Kidney epithelial cell (primary cell): ENCODE results near the gene DYRK2. TPM values are rescaled to one million over a fixed set of nuclear protein-coding genes. Genes with fewer than 3 reads are reported as not detected.
A peak's percentile ranks its signal among the peaks of the same experiment; 100 is the strongest.

Source experiments
- DNase-seq: peaks from one replicate; pipeline ENCODE4 v3.0.0-alpha.2; 2010; ENCODE audit warnings: low read depth
- H3K27me3 ChIP-seq: 2 replicates; pipeline ENCODE4 v1.6.0; 2011; ENCODE audit warnings: low read length; ENCODE audit not compliant: control insufficient read depth, insufficient read depth
- H3K36me3 ChIP-seq: 2 replicates; pipeline ENCODE4 v1.5.1; 2011; ENCODE audit warnings: low read length; ENCODE audit not compliant: control insufficient read depth, insufficient read depth
- H3K4me3 ChIP-seq: 2 replicates; pipeline ENCODE4 v1.5.1; 2011; ENCODE audit warnings: low read depth, mild to moderate bottlenecking, control low read depth, low read length
- total RNA-seq: library from RNA; depleted of rRNA; stranded (reverse); fragments of >200 nt; gene quantifications from 2 replicates; pipeline ENCODE4 v1.2.3, GENCODE V29; 2015
- TF ChIP-seq, protein P1 (sequence below): IDR thresholded peaks from 2 replicates; pipeline ENCODE4 v1.5.1; 2011; ENCODE audit warnings: mild to moderate bottlenecking, moderate library complexity, low read length, control low read depth, inconsistent platforms; ENCODE audit not compliant: insufficient read depth, poor library complexity, severe bottlenecking

The DYRK2 gene
- total RNA-seq, 1 donor from 2014 or later: 28.7 TPM

DNA sequence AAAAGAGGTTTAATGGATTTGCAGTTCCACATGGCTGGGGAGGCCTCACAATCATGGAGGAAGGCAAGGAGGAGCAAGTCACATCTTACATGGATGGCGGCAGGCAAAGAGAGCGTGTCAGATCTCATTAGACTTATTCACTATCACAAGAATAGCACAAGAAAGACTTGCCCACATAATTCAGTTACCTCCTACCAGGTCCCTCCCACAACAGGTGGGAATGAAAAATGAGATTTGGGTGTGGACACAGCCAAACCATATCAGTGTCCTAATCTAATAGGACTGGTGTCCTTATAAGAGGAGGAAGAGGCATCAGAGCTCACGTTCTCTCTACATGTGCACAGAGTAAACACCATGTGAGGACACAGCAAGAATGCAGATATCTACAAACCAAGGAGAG is 25.9 kb downstream of the DYRK2 start:
- DNase-seq: no peak
- Histone ChIP-seq H3K4me3 (no peak overlapping the region), H3K36me3 (no peaks in the 10 kb centered on the region), H3K27me3 (no peaks in the 10 kb centered on the region)
- TF ChIP-seq, protein P1, sequence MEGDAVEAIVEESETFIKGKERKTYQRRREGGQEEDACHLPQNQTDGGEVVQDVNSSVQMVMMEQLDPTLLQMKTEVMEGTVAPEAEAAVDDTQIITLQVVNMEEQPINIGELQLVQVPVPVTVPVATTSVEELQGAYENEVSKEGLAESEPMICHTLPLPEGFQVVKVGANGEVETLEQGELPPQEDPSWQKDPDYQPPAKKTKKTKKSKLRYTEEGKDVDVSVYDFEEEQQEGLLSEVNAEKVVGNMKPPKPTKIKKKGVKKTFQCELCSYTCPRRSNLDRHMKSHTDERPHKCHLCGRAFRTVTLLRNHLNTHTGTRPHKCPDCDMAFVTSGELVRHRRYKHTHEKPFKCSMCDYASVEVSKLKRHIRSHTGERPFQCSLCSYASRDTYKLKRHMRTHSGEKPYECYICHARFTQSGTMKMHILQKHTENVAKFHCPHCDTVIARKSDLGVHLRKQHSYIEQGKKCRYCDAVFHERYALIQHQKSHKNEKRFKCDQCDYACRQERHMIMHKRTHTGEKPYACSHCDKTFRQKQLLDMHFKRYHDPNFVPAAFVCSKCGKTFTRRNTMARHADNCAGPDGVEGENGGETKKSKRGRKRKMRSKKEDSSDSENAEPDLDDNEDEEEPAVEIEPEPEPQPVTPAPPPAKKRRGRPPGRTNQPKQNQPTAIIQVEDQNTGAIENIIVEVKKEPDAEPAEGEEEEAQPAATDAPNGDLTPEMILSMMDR: no peak

DNA sequence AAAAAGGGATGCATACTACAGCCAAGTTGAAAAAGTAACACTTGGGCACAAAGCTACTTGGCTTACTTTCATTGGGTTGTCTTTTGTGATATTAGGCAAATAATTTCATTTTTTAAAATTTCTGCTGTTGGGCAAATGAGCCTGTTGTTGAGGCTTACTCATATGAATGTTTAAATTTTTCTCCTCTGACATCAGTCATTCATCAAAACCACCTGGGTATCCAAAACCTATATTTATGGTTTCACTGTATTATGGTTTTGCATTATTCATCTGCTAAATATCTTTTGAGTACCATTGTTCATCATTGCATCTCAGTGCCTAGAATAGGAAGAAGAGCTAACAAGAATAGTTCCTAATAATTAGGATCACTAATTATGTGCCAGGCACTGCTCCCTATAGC is 28.1 kb downstream of the DYRK2 start:
- TF ChIP-seq, protein P1: no peak
- Histone ChIP-seq H3K27me3 (no peaks in the 10 kb centered on the region), H3K4me3 (no peak overlapping the region), H3K36me3 (no peaks in the 10 kb centered on the region)
- no peak for DNase-seq

DNA sequence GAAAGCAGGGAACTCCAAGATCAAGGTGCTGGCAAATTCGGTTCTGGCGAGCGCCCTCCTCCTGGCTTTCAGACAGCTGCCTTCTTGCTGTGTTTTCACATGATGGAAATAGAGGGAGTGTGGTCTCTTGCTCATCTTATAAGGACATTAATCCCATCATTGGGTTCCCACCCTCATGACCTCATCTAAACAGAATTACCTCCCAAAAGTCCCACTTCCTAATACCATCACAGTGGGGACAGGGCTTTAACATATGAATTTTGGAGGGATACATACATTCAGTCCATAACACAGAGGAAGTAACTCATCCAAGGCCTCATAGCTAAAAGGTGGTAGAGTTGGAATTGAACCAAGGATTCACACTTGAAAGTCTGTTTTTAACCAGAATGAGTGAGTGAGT is 28.6 kb downstream of the DYRK2 start:
- TF ChIP-seq, protein P1: no peak
- no peaks in the 10 kb centered on the region for H3K36me3 ChIP-seq
- no peaks in the 10 kb centered on the region for H3K27me3 ChIP-seq
- H3K4me3 ChIP-seq: no peak overlapping the region
- no peak for DNase-seq

DNA sequence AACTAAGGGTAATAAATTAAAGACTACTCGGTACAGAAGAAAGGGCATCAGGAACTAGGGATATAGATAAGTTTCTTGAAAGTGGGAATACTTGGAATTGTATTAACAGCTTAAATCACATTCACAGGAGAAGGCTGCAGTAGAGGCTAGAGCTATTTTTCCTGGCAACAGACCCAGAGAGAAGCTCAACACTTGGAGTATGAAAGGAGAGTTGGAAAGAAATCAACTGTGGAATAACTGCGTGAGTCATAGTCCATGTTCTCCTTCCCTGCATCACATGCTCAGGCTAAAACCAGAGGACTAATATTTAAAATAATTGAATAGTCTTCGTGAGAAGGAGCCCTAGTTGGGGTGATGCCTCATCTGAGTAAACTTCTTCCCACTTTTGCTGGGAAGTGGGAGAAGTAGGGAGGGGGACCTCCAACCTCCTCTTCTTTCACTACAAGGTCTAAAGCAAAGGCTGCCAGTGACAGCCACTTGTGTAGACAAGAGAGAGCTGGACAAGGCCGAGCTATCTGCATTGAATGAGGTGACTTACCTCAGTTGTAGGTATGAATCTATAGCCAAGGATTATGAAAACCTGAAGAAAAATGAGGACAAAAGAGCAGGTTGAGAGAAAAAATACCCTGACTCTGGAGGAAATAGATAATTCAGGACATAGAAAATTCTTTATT is 32.7 kb downstream of the DYRK2 start:
- no peak overlapping the region for H3K4me3 ChIP-seq
- no peaks in the 10 kb centered on the region for H3K36me3 ChIP-seq
- no peaks in the 10 kb centered on the region for H3K27me3 ChIP-seq
- TF ChIP-seq, protein P1: no peak
- peak; percentile 60 for DNase-seq

DNA sequence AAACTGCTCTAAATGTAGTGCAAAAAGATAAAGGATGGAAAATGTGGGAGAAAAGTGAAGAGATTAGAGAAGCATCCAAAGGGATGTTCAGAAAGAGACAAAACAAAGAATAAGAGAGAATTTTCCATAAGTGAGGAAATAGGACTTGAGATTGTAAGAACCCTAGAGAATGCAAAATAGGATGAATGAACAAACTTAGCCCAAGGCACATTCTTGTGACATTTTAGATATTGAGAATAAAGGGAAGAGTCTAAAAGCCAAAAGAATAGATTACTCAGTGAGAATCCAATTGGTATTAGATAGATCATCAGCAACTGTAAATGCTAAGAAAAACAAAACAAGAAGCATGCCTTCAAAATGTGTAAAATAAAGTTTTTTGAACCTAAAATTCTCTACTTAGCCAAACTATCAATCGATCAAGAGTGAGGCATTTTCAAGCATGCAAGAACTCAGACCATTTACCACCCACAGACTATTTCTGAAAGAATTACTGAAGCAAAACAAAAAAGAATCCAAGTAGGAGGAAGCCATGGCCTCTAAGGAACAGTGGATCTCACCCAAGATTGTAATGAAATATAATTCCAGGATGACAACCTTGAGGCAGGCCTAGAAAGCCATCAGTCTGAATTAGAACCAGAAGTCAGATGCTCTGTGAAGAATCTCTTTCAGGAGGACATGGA is 33.5 kb downstream of the DYRK2 start:
- DNase-seq: no peak
- Histone ChIP-seq H3K27me3 (no peaks in the 10 kb centered on the region), H3K36me3 (no peaks in the 10 kb centered on the region), H3K4me3 (no peak overlapping the region)
- TF ChIP-seq, protein P1: no peak
